Measurements from ENCODE around the gene VGLL4.

- TF ChIP-seq, protein P1, sequence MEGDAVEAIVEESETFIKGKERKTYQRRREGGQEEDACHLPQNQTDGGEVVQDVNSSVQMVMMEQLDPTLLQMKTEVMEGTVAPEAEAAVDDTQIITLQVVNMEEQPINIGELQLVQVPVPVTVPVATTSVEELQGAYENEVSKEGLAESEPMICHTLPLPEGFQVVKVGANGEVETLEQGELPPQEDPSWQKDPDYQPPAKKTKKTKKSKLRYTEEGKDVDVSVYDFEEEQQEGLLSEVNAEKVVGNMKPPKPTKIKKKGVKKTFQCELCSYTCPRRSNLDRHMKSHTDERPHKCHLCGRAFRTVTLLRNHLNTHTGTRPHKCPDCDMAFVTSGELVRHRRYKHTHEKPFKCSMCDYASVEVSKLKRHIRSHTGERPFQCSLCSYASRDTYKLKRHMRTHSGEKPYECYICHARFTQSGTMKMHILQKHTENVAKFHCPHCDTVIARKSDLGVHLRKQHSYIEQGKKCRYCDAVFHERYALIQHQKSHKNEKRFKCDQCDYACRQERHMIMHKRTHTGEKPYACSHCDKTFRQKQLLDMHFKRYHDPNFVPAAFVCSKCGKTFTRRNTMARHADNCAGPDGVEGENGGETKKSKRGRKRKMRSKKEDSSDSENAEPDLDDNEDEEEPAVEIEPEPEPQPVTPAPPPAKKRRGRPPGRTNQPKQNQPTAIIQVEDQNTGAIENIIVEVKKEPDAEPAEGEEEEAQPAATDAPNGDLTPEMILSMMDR (IDR thresholded peaks at IDR 0.05) = no peak
- TF ChIP-seq POLR2AphosphoS5 (IDR thresholded peaks at IDR 0.05) (no peak), EP300 (IDR thresholded peaks at IDR 0.05) (no peak), POLR2A (IDR thresholded peaks at IDR 0.05) (no peak)
These were observed 18.9 kb downstream of the VGLL4 start for GRCh38 chr3:11624704-11625375.

Data from gastroesophageal sphincter (tissue), 3 donors.